Activated CD4-positive, alpha-beta T cell treated with anti-CD3 and anti-CD28 coated beads, Interleukin-2, amount 50 U/mL, for 16 hours (primary cell): ENCODE data around the gene MOGAT2.
"Not testable (repeated sequence)": the region's sequence is repeated elsewhere in the genome, so short reads cannot be mapped to it uniquely, and the experiment has no call there.

ENCODE experiments used
- DNase-seq: peaks from one replicate; pipeline ENCODE4 v3.0.0-alpha.2; 2020

The MOGAT2 gene

GRCh38 chr11:75717608-75718418 is at the start of gene MOGAT2:
Gene MOGAT2 (plus strand): TSS chr11:75717838. CDS start chr11:75717889, 51 bp downstream.
- no peak for DNase-seq

- DNase-seq, result peak; percentile 28
Observed at GRCh38 chr11:75668451-75669297, 49.0 kb upstream of the MOGAT2 start, which contains the start of gene MAP6. Gene MAP6 (minus strand): TSS chr11:75669038. CDS start chr11:75668369, 669 bp downstream.

GRCh38 chr11:75673977-75674582 is 43.6 kb upstream of the MOGAT2 start:
- peak; percentile 87 for DNase-seq

DNA sequence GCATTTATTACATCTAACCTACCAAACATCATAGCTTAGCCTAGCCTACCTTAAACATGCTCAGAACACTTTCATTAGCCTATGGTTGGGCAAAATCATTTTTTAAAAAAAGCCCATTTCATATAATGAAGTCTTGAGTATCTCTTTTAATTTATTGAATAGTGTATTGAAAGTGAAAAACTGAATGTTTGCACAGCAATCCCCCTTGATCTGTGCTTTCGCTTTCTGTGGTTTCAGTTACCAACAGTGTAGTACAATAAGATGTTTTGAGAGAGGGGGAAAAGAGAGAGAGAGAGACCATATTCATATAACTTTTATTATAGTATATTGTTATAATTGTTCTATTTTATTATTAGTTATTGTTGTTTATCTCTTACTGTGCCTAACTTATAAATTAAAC is 40.4 kb upstream of the MOGAT2 start:
- peak; percentile 17 for DNase-seq

GRCh38 chr11:75677909-75678308 is 39.7 kb upstream of the MOGAT2 start:
- no peak for DNase-seq

DNA sequence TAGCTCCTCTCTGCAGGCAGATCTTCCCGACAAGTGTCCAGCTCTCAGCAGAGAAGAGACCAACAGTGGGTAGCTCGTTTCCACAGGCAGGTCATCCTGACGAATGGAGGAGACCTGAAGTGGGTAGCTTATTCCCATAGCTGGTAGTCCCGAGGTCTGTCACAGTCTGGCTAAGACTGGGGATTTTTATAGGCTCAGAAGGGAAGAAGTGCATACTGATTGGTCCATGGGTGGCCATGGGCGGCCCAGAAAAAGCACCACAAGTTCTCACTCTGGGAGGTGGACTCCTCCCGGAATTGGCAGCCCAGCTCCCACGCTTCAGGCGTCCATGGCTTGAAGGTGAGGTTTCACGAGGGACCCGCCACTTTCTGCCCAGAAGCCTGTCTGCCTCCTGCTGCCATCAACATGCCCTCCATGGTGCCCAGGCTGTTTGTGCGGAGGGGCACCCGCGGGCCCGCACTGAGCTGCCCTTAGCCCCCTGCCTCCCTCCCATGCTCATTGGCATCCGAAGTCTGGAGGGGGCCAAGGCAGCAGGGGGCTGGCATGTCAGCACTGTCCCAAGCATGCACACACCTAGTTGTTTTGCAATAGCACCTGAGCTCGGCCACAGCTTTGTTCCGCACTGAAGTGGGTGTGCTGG is 38.9 kb upstream of the MOGAT2 start:
- DNase-seq, result no peak

DNA sequence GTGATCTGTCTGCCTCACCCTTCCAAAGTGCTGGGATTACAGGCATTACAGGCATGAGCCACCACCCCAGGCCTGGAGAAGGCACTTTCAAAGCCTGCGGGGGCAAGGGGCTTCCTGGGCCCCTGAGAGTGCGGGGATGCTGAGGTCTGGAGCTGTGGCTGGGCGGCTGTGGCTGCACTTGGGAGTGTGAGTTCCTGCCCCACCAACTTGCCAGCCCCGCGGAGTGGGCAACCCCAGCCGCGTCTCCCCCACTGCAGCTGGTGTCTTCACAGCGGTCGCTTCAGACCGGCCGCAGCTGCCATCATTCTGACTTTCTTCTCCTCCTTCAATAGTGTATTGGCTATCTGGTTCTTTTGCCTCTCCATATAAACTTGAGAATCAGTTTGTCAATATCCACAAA is 38.1 kb upstream of the MOGAT2 start:
- no peak for DNase-seq

- DNase-seq, result not testable (repeated sequence)
Observed at GRCh38 chr11:75683856-75684255, 33.8 kb upstream of the MOGAT2 start.

DNA sequence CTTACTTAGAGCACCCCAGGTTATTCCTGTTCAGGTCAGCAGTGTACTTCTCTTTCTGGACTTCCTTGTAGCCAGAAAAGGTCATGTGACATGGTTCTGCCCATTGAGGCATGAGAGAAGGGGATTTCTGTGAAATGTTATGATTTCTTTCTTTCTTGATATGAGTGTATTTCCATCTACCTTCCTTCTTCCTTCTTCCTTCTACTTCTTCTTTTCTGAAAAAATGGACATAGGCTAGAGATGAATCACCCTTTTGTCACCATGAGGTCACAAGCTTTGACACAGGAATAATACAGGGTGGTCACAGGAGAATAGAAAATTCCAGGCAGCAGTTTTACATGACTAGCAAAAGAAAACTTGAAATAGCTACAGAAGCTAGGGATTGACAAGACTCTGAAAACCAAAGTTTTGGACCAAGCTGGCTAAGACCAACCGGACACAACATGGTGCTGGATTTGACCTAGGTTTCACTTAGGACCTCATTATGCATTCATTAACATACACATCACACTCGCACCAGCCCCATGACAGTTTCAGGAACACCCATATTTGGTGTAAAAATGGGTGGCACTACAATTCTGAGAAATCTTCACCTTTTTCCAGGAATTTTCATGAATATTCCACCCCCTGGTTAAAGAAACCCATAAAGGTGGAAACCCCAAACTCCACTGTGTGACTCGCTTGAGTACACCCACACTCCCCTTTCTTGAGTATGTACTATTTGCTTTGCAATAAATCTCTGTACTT is 27.6 kb upstream of the MOGAT2 start:
- DNase-seq, result peak; percentile 8

- no peak for DNase-seq
Observed at GRCh38 chr11:75691804-75692203, 25.8 kb upstream of the MOGAT2 start.

GRCh38 chr11:75697906-75698581 is 19.6 kb upstream of the MOGAT2 start:
- no peak for DNase-seq

DNA sequence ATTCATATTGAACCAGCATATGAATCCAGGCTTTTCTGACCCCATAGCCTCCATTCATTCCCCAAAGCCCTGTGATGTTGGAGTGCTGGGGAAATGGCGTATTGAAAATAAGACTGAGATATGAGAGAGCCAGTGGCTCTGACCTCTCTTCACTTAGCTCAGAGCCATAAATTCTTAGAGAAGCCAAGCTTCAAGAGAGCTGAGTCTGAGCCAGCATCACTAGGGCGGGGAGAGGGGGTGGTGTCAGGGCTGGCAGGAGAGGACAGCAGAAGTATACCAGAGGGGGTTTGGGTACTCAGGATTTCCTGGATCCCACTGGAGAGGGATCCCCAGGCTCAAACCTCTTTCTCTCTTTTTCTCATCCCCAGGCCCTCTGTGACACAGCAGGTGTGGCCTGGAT is 16.7 kb upstream of the MOGAT2 start:
- DNase-seq, result no peak

DNA sequence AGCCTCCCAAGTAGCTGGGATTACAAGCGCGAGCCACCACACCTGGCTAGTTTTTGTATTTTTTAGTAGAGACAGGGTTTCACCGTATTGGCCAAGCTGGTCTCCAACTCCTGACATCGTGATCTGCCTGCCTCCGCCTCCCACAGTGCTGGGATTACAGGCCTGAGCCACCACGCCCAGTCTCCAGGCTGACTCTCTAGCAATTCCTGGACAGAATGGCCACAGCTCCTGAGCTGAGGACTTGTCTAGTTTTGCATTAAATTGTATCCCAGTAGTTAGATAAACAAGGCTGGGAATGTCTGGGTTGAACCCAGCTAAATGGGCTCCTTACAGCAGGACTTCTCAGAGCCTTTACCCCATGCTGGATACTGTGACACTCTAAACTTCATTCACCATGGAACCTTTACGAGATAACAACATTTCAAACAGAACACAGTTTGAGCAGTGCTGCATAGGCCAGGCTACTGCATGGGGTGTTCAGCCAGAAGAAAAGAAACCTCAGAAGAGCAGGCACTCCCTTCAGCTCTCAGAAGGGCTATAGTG is 13.9 kb upstream of the MOGAT2 start:
- DNase-seq, result no peak

GRCh38 chr11:75705541-75705940 is 12.1 kb upstream of the MOGAT2 start:
- DNase-seq, result no peak

DNA sequence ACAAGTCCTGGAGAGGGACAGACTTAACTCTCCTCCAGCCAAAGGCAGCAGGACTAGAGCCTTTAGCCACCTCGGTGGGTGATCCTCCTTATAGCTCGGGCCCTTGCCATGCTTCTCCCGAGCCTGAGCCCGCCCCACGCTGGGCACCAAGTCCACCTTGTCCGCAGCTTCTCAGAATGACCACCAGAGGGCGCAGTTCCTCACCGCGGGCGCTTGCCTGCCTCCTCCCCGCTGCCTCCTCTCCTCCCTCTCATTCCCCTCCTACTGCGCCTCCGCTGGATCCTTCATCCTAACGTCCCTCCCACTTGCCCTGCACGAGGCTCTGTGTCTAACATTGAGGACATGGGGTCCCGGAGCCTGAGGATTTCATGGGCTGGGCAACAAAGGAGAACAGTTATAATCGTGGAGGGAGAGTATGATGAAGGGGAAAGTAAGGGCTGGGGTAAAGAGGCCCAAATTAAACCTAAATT is 11.3 kb upstream of the MOGAT2 start:
- DNase-seq, result peak; percentile 70

DNA sequence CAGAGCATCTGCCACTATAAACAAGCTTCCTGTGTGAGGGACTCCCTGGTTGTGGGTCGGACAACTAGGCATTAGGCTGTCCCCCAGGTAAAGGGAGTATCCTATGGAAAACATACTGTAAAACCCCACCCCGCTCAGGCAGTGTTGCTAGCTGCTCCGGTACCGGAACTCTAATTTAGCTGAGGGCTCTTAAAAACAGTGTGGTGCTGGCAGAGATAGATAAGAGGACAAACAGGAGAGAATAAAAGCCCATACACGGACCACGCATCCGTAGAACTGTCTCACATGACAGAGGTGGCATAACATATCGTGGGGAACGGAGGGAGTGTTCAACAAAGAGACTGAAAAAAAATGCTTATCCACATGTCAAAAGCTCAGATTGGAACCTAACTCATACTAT is 3.4 kb upstream of the MOGAT2 start:
- no peak for DNase-seq

DNA sequence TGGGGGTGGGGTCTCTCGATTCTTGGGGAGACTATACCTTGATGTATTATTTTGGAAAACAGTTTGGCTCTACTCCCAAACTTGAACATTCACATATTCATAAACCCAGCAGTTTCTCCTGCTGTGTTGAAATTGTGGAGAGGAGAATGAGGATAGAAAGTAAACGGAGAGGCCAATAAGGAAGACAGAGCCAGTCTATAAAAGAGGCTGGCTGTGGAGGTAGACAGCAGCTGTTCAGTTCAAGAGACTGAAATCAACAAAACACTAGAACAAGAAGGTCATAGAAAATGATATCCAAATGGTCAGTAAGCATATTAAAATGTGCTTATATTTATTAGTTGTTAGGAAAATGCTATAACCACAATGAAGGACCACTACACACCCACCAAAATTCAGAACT is 1.9 kb upstream of the MOGAT2 start:
- DNase-seq, result no peak

- DNase-seq, result no peak
Observed at GRCh38 chr11:75716659-75717058, 979 bp upstream of the MOGAT2 start.

GRCh38 chr11:75718419-75719339 is 1.0 kb downstream of the MOGAT2 start:
- no peak for DNase-seq
